Thymus (tissue), 11 donors: ENCODE results near the gene PMM2. TPM values are rescaled to one million over a fixed set of nuclear protein-coding genes. Genes with fewer than 3 reads are reported as not detected.
"Not testable (repeated sequence)": the region's sequence is repeated elsewhere in the genome, so short reads cannot be mapped to it uniquely, and the experiment has no call there.

Experiments
- DNase-seq, 9 donors: peaks; one replicate each; pipeline ENCODE4 v3.0.0-alpha.2; 2013; ENCODE audit warnings: low spot score in 9 of 9, low read depth in 6 of 9, missing footprints in 1 of 9
- H3K27ac ChIP-seq, 2 donors: one replicate each; pipeline ENCODE4 v1.5.1; 2013; ENCODE audit warnings: control low read depth in 1 of 2, low read depth in 1 of 2, low read length in 1 of 2, mild to moderate bottlenecking in 1 of 2, moderate library complexity in 1 of 2
- H3K27me3 ChIP-seq, 2 donors: one replicate each; pipeline ENCODE4 v1.5.1; 2013; ENCODE audit warnings: low read length in 1 of 2; ENCODE audit not compliant: control insufficient read depth in 2 of 2, insufficient read depth in 1 of 2
- H3K36me3 ChIP-seq, 2 donors: one replicate each; pipeline ENCODE4 v1.5.1; 2013; ENCODE audit warnings: low read length in 1 of 2, mild to moderate bottlenecking in 1 of 2, moderate library complexity in 1 of 2; ENCODE audit not compliant: control insufficient read depth in 2 of 2, insufficient read depth in 2 of 2
- H3K4me1 ChIP-seq, 2 donors: one replicate each; pipeline ENCODE4 v1.5.1; 2013; ENCODE audit warnings: low read length in 2 of 2; ENCODE audit not compliant: control insufficient read depth in 2 of 2, insufficient read depth in 2 of 2
- H3K4me3 ChIP-seq, 2 donors: one replicate each; pipeline ENCODE4 v1.5.1; 2013; ENCODE audit warnings: low read length in 2 of 2, control low read depth in 1 of 2, mild to moderate bottlenecking in 1 of 2
- H3K9me3 ChIP-seq, 2 donors: one replicate each; pipeline ENCODE4 v1.5.1; 2013; ENCODE audit warnings: low read length in 1 of 2, mild to moderate bottlenecking in 1 of 2; ENCODE audit not compliant: control insufficient read depth in 2 of 2, insufficient read depth in 1 of 2
- WGBS: extraction: QIAGEN DNeasy Blood & Tissue Kit; methylation state at CpG from one replicate; pipeline ENCODE4 v1.1.7; 2013; 5-methylcytosine and 5-hydroxymethylcytosine counted together
- polyA plus RNA-seq: library from polyadenylated mRNA; stranded (reverse); fragments of 200-250 nt; gene quantifications from one replicate; pipeline ENCODE4 v1.2.3, GENCODE V29; 2013
- total RNA-seq: library from RNA; stranded (reverse); fragments of 120-200 nt; gene quantifications from one replicate; pipeline ENCODE4 v1.2.4, GENCODE V29; 2013
- donor health status: healthy.

Gene PMM2
- total and polyA plus RNA-seq, 2 donors, result 13.8 to 18.6 TPM

- Histone ChIP-seq H3K27ac (no peak overlapping the region), H3K4me1 (peaks cover 17 to 19% of the 10 kb centered on the region in 2 donors), H3K36me3 (peaks cover 2 to 3% of the 10 kb centered on the region in 2 donors), H3K4me3 (no peak overlapping the region), H3K27me3 (no peaks in the 10 kb centered on the region), H3K9me3 (no peaks in the 10 kb centered on the region)
- 98% methylated on average over 8 of the region's 8 CpGs for WGBS
- no peak for DNase-seq
These were observed 2.5 kb upstream of the PMM2 start for GRCh38 chr16:8795091-8795490.

- Histone ChIP-seq H3K27ac (no peak overlapping the region), H3K27me3 (no peaks in the 10 kb centered on the region), H3K4me1 (peaks cover 17 to 19% of the 10 kb centered on the region in 2 donors), H3K9me3 (no peaks in the 10 kb centered on the region), H3K4me3 (no peak overlapping the region), H3K36me3 (peaks cover 2 to 3% of the 10 kb centered on the region in 2 donors)
- 96% methylated on average over 10 of the region's 10 CpGs for WGBS
- no peak for DNase-seq
These were observed 1.8 kb upstream of the PMM2 start for GRCh38 chr16:8795818-8796217.

- Histone ChIP-seq H3K4me1 (peaks cover 17 to 19% of the 10 kb centered on the region in 2 donors), H3K36me3 (peaks cover 6 to 7% of the 10 kb centered on the region in 2 donors), H3K9me3 (no peaks in the 10 kb centered on the region), H3K4me3 (peak overlapping the region; percentile 75 to 76), H3K27ac (peak overlapping the region; percentile 61 to 62), H3K27me3 (no peaks in the 10 kb centered on the region)
- DNase-seq, result no peak
- WGBS, result 46% methylated on average over 14 of the region's 14 CpGs
These were observed 923 bp upstream of the PMM2 start for GRCh38 chr16:8796469-8797363.

- peaks cover 17 to 19% of the 10 kb centered on the region in 2 donors for H3K4me1 ChIP-seq
- H3K27me3 ChIP-seq, result no peaks in the 10 kb centered on the region
- 4% methylated on average over 6 of the region's 6 CpGs for WGBS
- H3K4me3 ChIP-seq, result peak overlapping the region; percentile 75 to 76
- DNase-seq, result no peak
- H3K27ac ChIP-seq, result peak overlapping the region in 1 of 2 donors; percentile 56
- peaks cover 17% of the 10 kb centered on the region in 2 donors for H3K36me3 ChIP-seq
- no peaks in the 10 kb centered on the region for H3K9me3 ChIP-seq
These were observed 512 bp downstream of the PMM2 start for GRCh38 chr16:8798174-8798527.

- 82% methylated on average over 7 of the region's 7 CpGs for WGBS
- Histone ChIP-seq H3K27me3 (no peaks in the 10 kb centered on the region), H3K9me3 (no peaks in the 10 kb centered on the region), H3K4me1 (peaks cover 17 to 19% of the 10 kb centered on the region in 2 donors), H3K4me3 (peak overlapping the region; percentile 75 to 76), H3K36me3 (peaks cover 20% of the 10 kb centered on the region in 2 donors), H3K27ac (no peak overlapping the region)
- no peak for DNase-seq
These were observed 1.0 kb downstream of the PMM2 start for GRCh38 chr16:8798535-8799157.

- DNase-seq, result no peak
- no peak overlapping the region for H3K27ac ChIP-seq
- H3K27me3 ChIP-seq, result no peaks in the 10 kb centered on the region
- 97% methylated on average over 4 of the region's 4 CpGs for WGBS
- H3K4me1 ChIP-seq, result peaks cover 13% of the 10 kb centered on the region in 2 donors
- H3K4me3 ChIP-seq, result no peak overlapping the region
- H3K36me3 ChIP-seq, result peaks cover 33 to 38% of the 10 kb centered on the region in 2 donors
- no peaks in the 10 kb centered on the region for H3K9me3 ChIP-seq
These were observed 4.1 kb downstream of the PMM2 start for GRCh38 chr16:8801701-8802100.

- not testable (repeated sequence) for H3K4me1 ChIP-seq, H3K4me3 ChIP-seq, H3K27ac ChIP-seq, H3K9me3 ChIP-seq, DNase-seq, H3K27me3 ChIP-seq
- WGBS, result 95% methylated on average over 12 of the region's 12 CpGs
- peaks cover 47 to 57% of the 10 kb centered on the region in 2 donors for H3K36me3 ChIP-seq
These were observed 6.1 kb downstream of the PMM2 start for GRCh38 chr16:8803733-8804132.

- H3K27me3 ChIP-seq, result no peaks in the 10 kb centered on the region
- DNase-seq, result no peak
- H3K9me3 ChIP-seq, result no peaks in the 10 kb centered on the region
- no peak overlapping the region for H3K27ac ChIP-seq
- 97% methylated on average over 6 of the region's 6 CpGs for WGBS
- H3K4me3 ChIP-seq, result no peak overlapping the region
- H3K4me1 ChIP-seq, result peaks cover 0 to under 1% of the 10 kb centered on the region in 2 donors
- peaks cover 48 to 60% of the 10 kb centered on the region in 2 donors for H3K36me3 ChIP-seq
These were observed 6.7 kb downstream of the PMM2 start for GRCh38 chr16:8804313-8804712.

- H3K4me3 ChIP-seq, result no peak overlapping the region
- H3K36me3 ChIP-seq, result peaks cover 57 to 72% of the 10 kb centered on the region in 2 donors
- H3K4me1 ChIP-seq, result no peaks in the 10 kb centered on the region
- no peaks in the 10 kb centered on the region for H3K9me3 ChIP-seq
- 99% methylated on average over 13 of the region's 13 CpGs for WGBS
- no peaks in the 10 kb centered on the region for H3K27me3 ChIP-seq
- H3K27ac ChIP-seq, result no peak overlapping the region
- no peak for DNase-seq
These were observed 8.8 kb downstream of the PMM2 start for GRCh38 chr16:8806272-8806983.
